Left ventricle myocardium inferior (tissue), 1 donor: Measurements from ENCODE around the gene LTO1. TPM values are rescaled to one million over a fixed set of nuclear protein-coding genes. Genes with fewer than 3 reads are reported as not detected.

ENCODE experiments used
- DNase-seq: peaks from one replicate; pipeline ENCODE4 v3.0.0-alpha.2; 2020
- H3K27ac ChIP-seq: fragments of 200-600 bp; replicated peaks from 2 replicates; pipeline ENCODE4 v1.8.0; 2021
- H3K27me3 ChIP-seq: fragments of 200-600 bp; 2 replicates; pipeline ENCODE4 v1.8.0; 2021; ENCODE audit warnings: low read depth
- H3K36me3 ChIP-seq: fragments of 200-600 bp; 2 replicates; pipeline ENCODE4 v1.8.0; 2021
- H3K4me1 ChIP-seq: fragments of 200-600 bp; 2 replicates; pipeline ENCODE4 v1.8.0; 2021
- H3K4me3 ChIP-seq: fragments of 200-600 bp; 2 replicates; pipeline ENCODE4 v1.8.0; 2021; ENCODE audit warnings: mild to moderate bottlenecking, moderate library complexity
- H3K9me3 ChIP-seq: fragments of 200-600 bp; replicated peaks from 2 replicates; pipeline ENCODE4 v1.8.0; 2021
- CTCF ChIP-seq: fragments of 200-600 bp; IDR thresholded peaks from 2 replicates; pipeline ENCODE4 v1.8.0; 2021; ENCODE audit warnings: antibody characterized with exemption, mild to moderate bottlenecking, borderline replicate concordance
- intact Hi-C: fragments of 100-400 bp; cut with micrococcal nuclease; formaldehyde crosslinking; loops from one replicate; pipeline ENCODE4 v1.11.0; 2022
- total RNA-seq: library from RNA; stranded (reverse); fragmentation: NEBNext Ultra II Directional; extraction: Animal tissue kit (Norgen Biotek cat#: 25700); gene quantifications from one replicate; pipeline ENCODE4 v1.2.1, GENCODE V29; 2021
- donor health status: DM: no; HTN: yes; CAD: no; lungs with severe emphysema.

LTO1 gene
- total RNA-seq, 1 donor from 2014 or later = 8.9 TPM

DNA sequence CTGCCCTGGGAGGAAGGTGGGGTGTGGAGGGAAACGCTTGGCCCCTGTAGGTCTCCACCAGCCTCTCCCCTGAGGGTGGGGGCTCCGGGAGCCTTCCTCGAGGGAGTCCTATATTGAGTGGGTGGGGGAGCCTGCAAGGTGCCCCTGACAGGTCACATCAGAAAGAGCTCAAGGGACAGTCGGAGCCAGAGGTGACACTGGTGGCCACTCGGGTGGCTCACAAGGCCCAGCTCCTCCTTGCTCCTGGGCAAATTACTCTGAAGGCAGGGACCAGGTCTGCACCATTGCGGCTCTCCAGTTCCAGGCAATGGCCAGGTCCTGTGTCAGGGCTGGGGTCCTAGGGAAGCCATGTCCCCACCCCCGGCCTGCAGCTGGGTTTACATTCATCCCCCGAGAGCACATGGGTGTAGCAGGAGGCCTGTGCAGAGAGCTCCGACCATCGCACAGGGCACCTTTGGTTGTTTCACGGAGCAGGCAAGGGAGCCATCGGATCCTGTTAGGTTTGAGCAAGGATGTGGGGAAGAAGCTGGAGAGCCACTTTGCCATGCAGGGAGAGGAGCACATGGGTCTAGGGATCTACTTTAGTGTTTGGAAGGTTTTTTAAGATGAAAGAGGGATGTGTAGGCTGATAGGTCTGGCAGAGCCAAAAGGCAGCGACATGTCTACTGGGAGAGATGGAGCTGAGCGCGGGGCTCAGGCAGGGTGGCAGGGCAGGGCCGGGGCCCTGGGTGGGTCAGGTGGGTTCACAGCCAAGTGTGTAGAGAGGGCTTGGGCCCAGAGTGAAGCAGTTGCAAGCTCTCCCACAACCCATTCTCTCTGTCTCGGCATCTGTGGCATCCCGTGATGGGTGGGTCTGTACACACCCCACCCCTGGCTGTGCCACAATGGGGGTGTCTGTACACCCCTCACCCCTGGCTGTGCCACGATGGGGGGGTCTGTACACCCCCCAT lies 19.4 kb downstream of the LTO1 start:
- Histone ChIP-seq H3K9me3 (no peaks in the 10 kb centered on the region), H3K4me1 (peaks cover 14% of the 10 kb centered on the region), H3K27me3 (no peaks in the 10 kb centered on the region), H3K36me3 (peaks cover 40% of the 10 kb centered on the region), H3K27ac (no peak overlapping the region), H3K4me3 (no peak overlapping the region)
- DNase-seq = no peak
- intact Hi-C loops = no loop called here
- no peak for TF ChIP-seq CTCF

DNA sequence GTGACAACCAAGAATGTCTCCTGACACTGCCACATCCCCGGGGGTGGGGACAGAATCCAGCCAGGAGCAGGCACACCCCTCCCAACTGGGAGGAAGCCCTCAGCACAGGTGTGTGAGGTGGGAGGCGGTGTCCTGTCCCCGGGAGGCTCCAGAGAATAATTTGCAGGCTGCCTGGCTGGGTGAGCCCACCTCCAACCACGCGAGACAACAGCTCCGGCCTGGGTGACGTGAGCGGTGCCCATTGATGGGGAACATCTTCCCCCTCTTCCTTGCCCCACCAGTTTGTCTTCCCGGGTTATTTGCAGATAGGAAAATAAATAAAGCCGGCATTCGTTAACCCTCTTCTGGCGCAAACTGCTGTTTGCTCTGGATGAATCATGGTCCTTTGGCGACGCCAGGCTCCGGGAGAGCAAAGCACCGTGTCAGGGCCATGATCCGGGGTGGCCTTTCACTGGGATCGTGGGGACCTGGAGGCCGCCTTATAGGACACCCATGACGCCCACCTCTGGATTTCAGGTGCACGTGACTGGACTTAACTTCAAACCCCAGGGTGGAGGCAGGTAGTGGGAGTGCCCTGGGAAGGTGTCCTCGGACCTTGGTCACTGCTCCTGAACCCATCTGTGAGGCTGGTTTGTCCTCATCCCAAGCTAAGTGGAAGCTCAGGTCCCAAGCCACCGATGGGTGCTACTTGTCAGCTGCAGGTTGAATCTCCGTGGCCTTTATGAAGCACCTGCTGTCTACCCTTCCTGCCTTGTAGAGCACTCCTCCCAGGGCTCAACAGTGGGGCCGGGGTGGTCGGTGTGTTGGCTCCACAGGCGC lies 20.3 kb downstream of the LTO1 start:
- no peak for DNase-seq
- H3K4me3 ChIP-seq = no peak overlapping the region
- H3K9me3 ChIP-seq = no peaks in the 10 kb centered on the region
- H3K4me1 ChIP-seq = peaks cover 23% of the 10 kb centered on the region
- H3K27me3 ChIP-seq = no peaks in the 10 kb centered on the region
- intact Hi-C loops = no loop called here
- peaks cover 47% of the 10 kb centered on the region for H3K36me3 ChIP-seq
- no peak for TF ChIP-seq CTCF
- no peak overlapping the region for H3K27ac ChIP-seq

GRCh38 chr11:69654001-69654659 lies 21.0 kb downstream of the LTO1 start:
- Histone ChIP-seq H3K27ac (no peak overlapping the region), H3K4me3 (no peak overlapping the region), H3K27me3 (no peaks in the 10 kb centered on the region), H3K36me3 (peaks cover 54% of the 10 kb centered on the region), H3K9me3 (no peaks in the 10 kb centered on the region), H3K4me1 (peaks cover 31% of the 10 kb centered on the region)
- no peak for TF ChIP-seq CTCF
- DNase-seq = no peak
- intact Hi-C loops = no loop called here

- DNase-seq = no peak
- intact Hi-C loops = no loop called here
- Histone ChIP-seq H3K4me1 (peaks cover 36% of the 10 kb centered on the region), H3K27ac (no peak overlapping the region), H3K9me3 (no peaks in the 10 kb centered on the region), H3K36me3 (peaks cover 61% of the 10 kb centered on the region), H3K4me3 (no peak overlapping the region), H3K27me3 (no peaks in the 10 kb centered on the region)
- TF ChIP-seq CTCF = no peak
Observed at GRCh38 chr11:69653406-69653960, 21.7 kb downstream of the LTO1 start.

DNA sequence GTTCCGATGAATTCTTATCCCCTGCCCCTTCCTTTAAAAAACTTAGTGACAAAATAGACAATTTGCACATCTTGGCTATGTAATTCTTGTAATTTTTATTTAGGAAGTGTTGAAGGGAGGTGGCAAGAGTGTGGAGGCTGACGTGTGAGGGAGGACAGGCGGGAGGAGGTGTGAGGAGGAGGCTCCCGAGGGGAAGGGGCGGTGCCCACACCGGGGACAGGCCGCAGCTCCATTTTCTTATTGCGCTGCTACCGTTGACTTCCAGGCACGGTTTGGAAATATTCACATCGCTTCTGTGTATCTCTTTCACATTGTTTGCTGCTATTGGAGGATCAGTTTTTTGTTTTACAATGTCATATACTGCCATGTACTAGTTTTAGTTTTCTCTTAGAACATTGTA lies 22.2 kb downstream of the LTO1 start:
- DNase-seq = no peak
- no peaks in the 10 kb centered on the region for H3K9me3 ChIP-seq
- no peak overlapping the region for H3K27ac ChIP-seq
- H3K27me3 ChIP-seq = no peaks in the 10 kb centered on the region
- intact Hi-C loops = no loop called here
- peaks cover 41% of the 10 kb centered on the region for H3K4me1 ChIP-seq
- H3K4me3 ChIP-seq = no peak overlapping the region
- TF ChIP-seq CTCF = no peak
- H3K36me3 ChIP-seq = peaks cover 66% of the 10 kb centered on the region
